ENCODE data around the gene CTRB1. TPM values are rescaled to one million over a fixed set of nuclear protein-coding genes. Genes with fewer than 3 reads are reported as not detected.

The CTRB1 gene
- total and polyA plus RNA-seq, 2 experiments from 2014 or later = not detected

DNA sequence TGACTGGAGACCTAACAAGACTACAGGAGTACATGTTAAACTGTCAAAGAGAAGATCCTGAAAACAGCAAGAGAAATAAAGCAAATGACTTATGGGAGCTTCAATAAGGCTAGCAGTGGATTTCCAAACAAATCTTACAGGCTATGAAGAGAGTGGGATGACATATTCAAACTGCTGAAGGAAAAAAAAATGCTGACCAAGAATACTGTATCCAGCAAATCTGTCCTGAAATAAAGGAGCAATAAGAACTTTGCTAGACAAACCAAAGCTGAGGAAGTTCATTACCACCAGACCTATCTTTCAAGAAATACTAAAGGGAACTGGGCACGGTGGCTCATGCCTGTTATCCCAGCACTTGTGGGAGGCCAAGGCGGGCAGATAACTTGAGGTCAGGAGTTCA lies 41.9 kb upstream of the CTRB1 start:
- H4K20me1 ChIP-seq (ENCODE audit: insufficient read depth) = no peaks in the 10 kb centered on the region
- no peaks in the 10 kb centered on the region for H3K9me2 ChIP-seq (ENCODE audit: insufficient read depth)
- TF ChIP-seq EZH2 (IDR thresholded peaks at IDR 0.05; ENCODE audit: insufficient read depth, poor library complexity, severe bottlenecking) = no peak
- no peaks in the 10 kb centered on the region for H3F3A ChIP-seq (ENCODE audit: insufficient read depth)
- H3K4me1 ChIP-seq (ENCODE audit: insufficient read depth) = no peaks in the 10 kb centered on the region
- 82 to 95% methylated on average over 2 of the region's 2 CpGs for WGBS, 2 experiments (ENCODE audit: low coverage in 1 of 2, low lambda C conversion rate in 2 of 2, missing lambda C conversion rate in 2 of 2)
- H3K9me3 ChIP-seq (ENCODE audit: low read depth) = no peaks in the 10 kb centered on the region
- H3K27ac ChIP-seq = no peak overlapping the region
- DNase-seq = no peak
- no peaks in the 10 kb centered on the region for H3K27me3 ChIP-seq (replicated peaks; ENCODE audit: insufficient read depth)
- no peaks in the 10 kb centered on the region for H3K79me2 ChIP-seq (ENCODE audit: insufficient read depth)
- peaks cover under 1% of the 10 kb centered on the region; the same call in 1 of the 2 replicates for H3K36me3 ChIP-seq (ENCODE audit: low read depth)
- in situ Hi-C loops (cut with MboI) = no loop called here
- H3K4me2 ChIP-seq (ENCODE audit: unreplicated experiment) = no peak overlapping the region
- no peak overlapping the region for H3K4me3 ChIP-seq
- H3K9ac ChIP-seq = no peak overlapping the region
- no peak overlapping the region for H2AFZ ChIP-seq

DNA sequence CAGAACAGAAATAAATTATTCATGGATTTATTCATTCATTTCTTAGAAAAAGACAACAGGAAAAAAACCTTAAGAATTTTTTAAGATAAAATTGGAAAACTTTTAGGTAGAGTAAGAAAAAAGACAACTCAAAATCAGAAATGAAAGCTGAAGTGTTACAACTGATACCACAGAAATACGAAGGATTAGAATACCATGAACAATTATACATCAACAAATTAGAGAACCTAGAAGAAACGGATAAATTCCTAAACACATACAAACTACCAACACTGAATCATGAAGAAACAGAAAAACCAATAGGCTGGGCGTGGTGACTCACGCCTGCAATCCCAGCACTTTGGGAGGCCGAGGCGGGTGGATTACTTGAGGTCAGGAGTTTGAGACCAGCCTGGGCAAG lies 39.6 kb upstream of the CTRB1 start:
- Histone ChIP-seq H3K27ac (no peak overlapping the region), H3K9ac (no peak overlapping the region), H3K4me2 (ENCODE audit: unreplicated experiment) (no peak overlapping the region), H2AFZ (no peak overlapping the region), H3K4me1 (ENCODE audit: insufficient read depth) (no peaks in the 10 kb centered on the region), H3K27me3 (replicated peaks; ENCODE audit: insufficient read depth) (no peaks in the 10 kb centered on the region), H3F3A (ENCODE audit: insufficient read depth) (no peaks in the 10 kb centered on the region), H3K9me2 (ENCODE audit: insufficient read depth) (no peaks in the 10 kb centered on the region), H3K36me3 (ENCODE audit: low read depth) (no peaks in the 10 kb centered on the region), H4K20me1 (ENCODE audit: insufficient read depth) (no peaks in the 10 kb centered on the region), H3K9me3 (ENCODE audit: low read depth) (no peaks in the 10 kb centered on the region), H3K79me2 (ENCODE audit: insufficient read depth) (no peaks in the 10 kb centered on the region), H3K4me3 (no peak overlapping the region)
- 82 to 85% methylated on average over 6 of the region's 6 CpGs for WGBS, 2 experiments (ENCODE audit: low coverage in 1 of 2, low lambda C conversion rate in 2 of 2, missing lambda C conversion rate in 2 of 2)
- TF ChIP-seq EZH2phosphoT487 (IDR thresholded peaks at IDR 0.05; ENCODE audit: insufficient read depth, low read depth) (no peak), EZH2 (IDR thresholded peaks at IDR 0.05; ENCODE audit: insufficient read depth, poor library complexity, severe bottlenecking) (no peak)
- DNase-seq = no peak
- in situ Hi-C loops (cut with MboI) = no loop called here

DNA sequence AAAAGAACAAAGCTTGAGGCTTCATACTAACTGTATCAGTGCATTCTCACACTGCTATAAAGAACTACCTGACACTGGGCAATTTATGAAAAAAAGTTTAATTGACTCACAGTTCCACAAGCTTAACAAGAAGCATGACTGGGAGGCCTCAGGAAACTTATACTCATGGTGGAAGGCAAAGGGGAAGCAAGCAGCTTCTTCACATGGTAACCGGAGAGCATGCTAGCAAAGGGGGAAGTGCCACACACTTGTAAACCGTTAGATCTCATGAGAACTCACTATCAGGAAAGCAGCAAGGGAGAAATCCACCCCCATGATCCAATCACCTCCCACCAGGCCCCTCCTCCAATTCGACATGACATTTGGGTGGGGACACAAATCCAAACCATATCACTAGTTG lies 37.2 kb upstream of the CTRB1 start:
- Histone ChIP-seq H3K27ac (no peak overlapping the region), H3K36me3 (ENCODE audit: low read depth) (no peaks in the 10 kb centered on the region), H3K9ac (no peak overlapping the region), H3K79me2 (ENCODE audit: insufficient read depth) (no peaks in the 10 kb centered on the region), H3K27me3 (replicated peaks; ENCODE audit: insufficient read depth) (no peaks in the 10 kb centered on the region), H3K4me1 (ENCODE audit: insufficient read depth) (no peaks in the 10 kb centered on the region), H2AFZ (no peak overlapping the region), H3K9me2 (ENCODE audit: insufficient read depth) (no peaks in the 10 kb centered on the region), H4K20me1 (ENCODE audit: insufficient read depth) (no peaks in the 10 kb centered on the region), H3K4me3 (no peak overlapping the region), H3F3A (ENCODE audit: insufficient read depth) (no peaks in the 10 kb centered on the region), H3K4me2 (ENCODE audit: unreplicated experiment) (no peak overlapping the region), H3K9me3 (ENCODE audit: low read depth) (no peaks in the 10 kb centered on the region)
- in situ Hi-C loops (cut with MboI) = no loop called here
- TF ChIP-seq EZH2phosphoT487 (IDR thresholded peaks at IDR 0.05; ENCODE audit: insufficient read depth, low read depth) (no peak), EZH2 (IDR thresholded peaks at IDR 0.05; ENCODE audit: insufficient read depth, poor library complexity, severe bottlenecking) (no peak)
- 8 to 10% methylated on average over 3 of the region's 3 CpGs for WGBS, 2 experiments (ENCODE audit: low coverage in 1 of 2, low lambda C conversion rate in 2 of 2, missing lambda C conversion rate in 2 of 2)
- DNase-seq = no peak

DNA sequence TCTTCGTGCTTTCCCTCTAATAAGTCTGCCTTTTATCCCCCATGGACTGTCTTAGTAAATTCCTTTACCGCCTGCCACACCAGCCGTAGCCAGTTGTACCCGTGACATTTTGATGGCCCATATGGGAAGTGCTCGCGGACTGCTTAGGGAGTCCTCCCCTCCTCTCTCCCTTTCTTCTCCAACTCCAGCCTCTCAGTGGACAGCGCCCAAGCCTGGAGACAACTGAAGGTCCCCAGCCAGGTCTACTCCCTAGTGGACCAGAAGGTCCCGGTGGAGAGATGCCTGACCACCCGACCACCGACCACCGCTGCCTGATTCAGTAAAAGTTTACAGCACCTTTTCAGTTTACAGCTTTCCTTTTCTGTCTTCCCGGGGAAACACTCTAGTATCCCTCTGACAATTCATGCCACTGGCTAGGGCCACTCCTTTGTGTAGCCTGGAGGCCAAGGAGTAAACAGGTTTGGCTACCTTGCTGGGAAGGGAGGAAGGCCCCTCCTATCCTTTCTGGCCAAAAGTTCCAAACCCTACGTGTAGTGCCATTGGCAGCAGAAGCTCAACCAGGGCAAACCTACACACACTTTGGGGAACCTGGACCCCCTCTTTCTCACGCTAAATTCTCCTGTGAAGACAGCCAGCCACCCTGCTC lies 29.8 kb upstream of the CTRB1 start:
- H3K4me2 ChIP-seq (ENCODE audit: unreplicated experiment) = no peak overlapping the region
- 69 to 72% methylated on average over 14 of the region's 14 CpGs for WGBS, 2 experiments (ENCODE audit: low coverage in 1 of 2, low lambda C conversion rate in 2 of 2, missing lambda C conversion rate in 2 of 2)
- H3K27me3 ChIP-seq (replicated peaks; ENCODE audit: insufficient read depth) = no peaks in the 10 kb centered on the region
- no peak overlapping the region for H3K9ac ChIP-seq
- DNase-seq = no peak
- no peaks in the 10 kb centered on the region for H3K9me2 ChIP-seq (ENCODE audit: insufficient read depth)
- TF ChIP-seq EZH2phosphoT487 (IDR thresholded peaks at IDR 0.05; ENCODE audit: insufficient read depth, low read depth) (no peak), EZH2 (IDR thresholded peaks at IDR 0.05; ENCODE audit: insufficient read depth, poor library complexity, severe bottlenecking) (no peak)
- H3K27ac ChIP-seq = no peak overlapping the region
- no peak overlapping the region for H3K4me3 ChIP-seq
- H3F3A ChIP-seq (ENCODE audit: insufficient read depth) = no peaks in the 10 kb centered on the region
- no peaks in the 10 kb centered on the region for H3K79me2 ChIP-seq (ENCODE audit: insufficient read depth)
- in situ Hi-C loops (cut with MboI) = no loop called here
- H3K9me3 ChIP-seq (ENCODE audit: low read depth) = no peaks in the 10 kb centered on the region
- H2AFZ ChIP-seq = no peak overlapping the region
- H3K36me3 ChIP-seq (ENCODE audit: low read depth) = no peaks in the 10 kb centered on the region
- H3K4me1 ChIP-seq (ENCODE audit: insufficient read depth) = no peaks in the 10 kb centered on the region
- no peaks in the 10 kb centered on the region for H4K20me1 ChIP-seq (ENCODE audit: insufficient read depth)

Measured in GM23248 (cell line).